Activated CD8-positive, alpha-beta T cell treated with anti-CD3 and anti-CD28 coated beads for 36 hours (primary cell): ENCODE data around the gene LUC7L. TPM values are rescaled to one million over a fixed set of nuclear protein-coding genes. Genes with fewer than 3 reads are reported as not detected.

Experiments used
- ATAC-seq: fragments of 200-7000 bp; cut with Tn5 transposase; one replicate; pipeline ENCODE4 v1.10.0; 2021; ENCODE audit warnings: mild to moderate bottlenecking, moderate library complexity
- CTCF ChIA-PET: fragments of 350-600 bp; sonication (Branson Sonifier 250); formaldehyde crosslinking; loops from one replicate; lab custom pipeline; 2021; ENCODE audit warnings: antibody characterized with exemption; lab: Charles Lee
- POLR2A ChIA-PET: fragments of 350-600 bp; sonication (Branson Sonifier 250); formaldehyde crosslinking; loops from one replicate; lab custom pipeline; 2021; ENCODE audit warnings: antibody characterized with exemption; lab: Charles Lee
- DNase-seq: peaks from one replicate; pipeline ENCODE4 v3.0.0-alpha.2; 2020
- H3K27ac Mint-ChIP-seq: one replicate; pipeline ENCODE4 v1.8.0; 2021; ENCODE audit warnings: mild to moderate bottlenecking, mixed read lengths
- H3K27me3 Mint-ChIP-seq: one replicate; pipeline ENCODE4 v1.8.0; 2021; ENCODE audit warnings: mixed read lengths
- H3K36me3 Mint-ChIP-seq: one replicate; pipeline ENCODE4 v1.8.0; 2021; ENCODE audit warnings: low read depth, mixed read lengths
- H3K4me1 Mint-ChIP-seq: one replicate; pipeline ENCODE4 v1.8.0; 2021; ENCODE audit warnings: low read depth, mixed read lengths
- H3K4me3 Mint-ChIP-seq: one replicate; pipeline ENCODE4 v1.8.0; 2021; ENCODE audit warnings: mild to moderate bottlenecking, moderate library complexity, mixed read lengths
- H3K9me3 Mint-ChIP-seq: one replicate; pipeline ENCODE4 v1.8.0; 2021; ENCODE audit warnings: mixed read lengths
- CTCF ChIP-seq: fragments of 200-600 bp; IDR thresholded peaks from one replicate; pipeline ENCODE4 v1.8.0; 2022; ENCODE audit warnings: antibody characterized with exemption, mild to moderate bottlenecking
- intact Hi-C: fragments of 100-400 bp; cut with micrococcal nuclease; formaldehyde crosslinking; loops from one replicate; pipeline ENCODE4 v1.10.0; 2022
- total RNA-seq, 2 experiments: library from RNA; stranded (reverse); gene quantifications; one replicate each; pipeline ENCODE4 v1.2.3, GENCODE V29; 2021

Gene LUC7L
- total RNA-seq, 2 experiments from 2014 or later = 68.0 to 72.8 TPM

GRCh38 chr16:255183-255582 lies 25.9 kb upstream of the LUC7L start:
- no peak overlapping the region for H3K27ac Mint-ChIP-seq
- intact Hi-C loops = no loop called here
- TF ChIP-seq CTCF = no peak
- H3K36me3 Mint-ChIP-seq = peaks cover 6% of the 10 kb centered on the region
- peaks cover 27% of the 10 kb centered on the region for H3K4me1 Mint-ChIP-seq
- no peaks in the 10 kb centered on the region for H3K27me3 Mint-ChIP-seq
- no peaks in the 10 kb centered on the region for H3K9me3 Mint-ChIP-seq
- ChIA-PET CTCF (no interaction called here), POLR2A (no interaction called here)
- no peak for ATAC-seq
- DNase-seq = no peak
- H3K4me3 Mint-ChIP-seq = no peak overlapping the region

- no peaks in the 10 kb centered on the region for H3K9me3 Mint-ChIP-seq
- ATAC-seq (no peak), DNase-seq (no peak)
- no peak for TF ChIP-seq CTCF
- H3K4me3 Mint-ChIP-seq = no peak overlapping the region
- intact Hi-C loops = no loop called here
- peaks cover 5% of the 10 kb centered on the region for H3K36me3 Mint-ChIP-seq
- peaks cover 27% of the 10 kb centered on the region for H3K4me1 Mint-ChIP-seq
- no peaks in the 10 kb centered on the region for H3K27me3 Mint-ChIP-seq
- ChIA-PET CTCF (interaction anchor here (1.4 to 2.0 kb wide), 2 partner anchors 19 to 100 kb away, joined by 3 to 11 read pairs; partner anchors contain the start of gene FAM234A), POLR2A (interaction anchor here (1.0 to 1.8 kb wide), 3 partner anchors 10 to 70 kb away, joined by 3 to 7 read pairs (median 3); partner anchors contain the start of gene FAM234A)
- no peak overlapping the region for H3K27ac Mint-ChIP-seq
Measured at GRCh38 chr16:254461-254860, 25.2 kb upstream of the LUC7L start.

GRCh38 chr16:253833-254232 lies 24.6 kb upstream of the LUC7L start:
- intact Hi-C loops = no loop called here
- Mint-ChIP-seq H3K27ac (peak overlapping the region; percentile 52), H3K27me3 (no peaks in the 10 kb centered on the region), H3K4me3 (no peak overlapping the region), H3K36me3 (peaks cover 5% of the 10 kb centered on the region), H3K4me1 (peaks cover 27% of the 10 kb centered on the region), H3K9me3 (no peaks in the 10 kb centered on the region)
- peak; percentile 51 for ATAC-seq
- ChIA-PET POLR2A (interaction anchor here (1.0 to 1.8 kb wide), 3 partner anchors 10 to 70 kb away, joined by 3 to 7 read pairs (median 3); partner anchors contain the start of gene FAM234A), CTCF (interaction anchor here (1.4 to 2.0 kb wide), 2 partner anchors 19 to 100 kb away, joined by 3 to 11 read pairs; partner anchors contain the start of gene FAM234A)
- no peak for TF ChIP-seq CTCF
- peak; percentile 37 for DNase-seq

- Mint-ChIP-seq H3K27me3 (no peaks in the 10 kb centered on the region), H3K4me1 (peaks cover 27% of the 10 kb centered on the region), H3K36me3 (peaks cover 5% of the 10 kb centered on the region), H3K4me3 (peak overlapping the region; percentile 70), H3K27ac (peak overlapping the region; percentile 92), H3K9me3 (no peaks in the 10 kb centered on the region)
- DNase-seq (peak; percentile 63), ATAC-seq (peak; percentile 81)
- POLR2A ChIA-PET = interaction anchor here (0.5 to 1.8 kb wide), 5 partner anchors 17 to 194 kb away, joined by 3 to 7 read pairs (median 3); partner anchors contain the start of genes FAM234A and LUC7L
- CTCF ChIA-PET = interaction anchor here (0.6 to 2.0 kb wide), 5 partner anchors 11 to 109 kb away, joined by 3 to 11 read pairs (median 3); partner anchors contain the start of gene FAM234A
- no peak for TF ChIP-seq CTCF
- intact Hi-C loops = no loop called here
Measured at GRCh38 chr16:252366-253337, 23.4 kb upstream of the LUC7L start.
